GDM1 (cell line): Measurements from ENCODE around the gene B3GNT8.
"Not testable (repeated sequence)": the region's sequence is repeated elsewhere in the genome, so short reads cannot be mapped to it uniquely, and the experiment has no call there.

Experiments
- DNase-seq: peaks from one replicate; lab custom pipeline; 2025; lab: John Stamatoyannopoulos, UW

Gene B3GNT8

GRCh38 chr19:41386442-41386841 is 40.7 kb downstream of the B3GNT8 start:
- DNase-seq: no peak

- no peak for DNase-seq
Measured at GRCh38 chr19:41384351-41384750, 42.8 kb downstream of the B3GNT8 start.

GRCh38 chr19:41381536-41381935 is 45.6 kb downstream of the B3GNT8 start:
- DNase-seq: not testable (repeated sequence)

GRCh38 chr19:41377977-41378709 is 49.0 kb downstream of the B3GNT8 start:
- no peak for DNase-seq

- no peak for DNase-seq
Measured at GRCh38 chr19:41376998-41377365, 50.2 kb downstream of the B3GNT8 start.

- DNase-seq: no peak
Measured at GRCh38 chr19:41376241-41376997, 50.8 kb downstream of the B3GNT8 start, which contains the start of gene TMEM91. Gene TMEM91 (plus strand): TSS chr19:41376533. CDS start chr19:41378310, 1,777 bp downstream.
